HL-60 (cell line): ENCODE results near the gene GRIFIN.

Experiments used
- DNase-seq, 2 experiments: peaks; one replicate each; pipeline ENCODE4 v3.0.0-alpha.2; 2010 to 2020; ENCODE audit warnings: low read depth in 1 of 2, low spot score in 1 of 2
- H3K27ac ChIP-seq: fragments of 250-450 bp; sonication (Bioruptor Pico); replicated peaks from 2 replicates; pipeline ENCODE4 v1.5.1; 2020; ENCODE audit warnings: mild to moderate bottlenecking, moderate library complexity
- H3K27me3 ChIP-seq: fragments of 250-450 bp; sonication (Bioruptor Pico); 2 replicates; pipeline ENCODE4 v1.5.1; 2021; ENCODE audit warnings: mild to moderate bottlenecking, moderate library complexity; ENCODE audit not compliant: insufficient read depth, poor library complexity, severe bottlenecking
- H3K4me3 ChIP-seq: replicated peaks from 2 replicates; pipeline ENCODE4 v1.5.1; 2011; ENCODE audit warnings: mild to moderate bottlenecking, control low read depth, low read length; ENCODE audit not compliant: insufficient read depth
- CTCF ChIP-seq: IDR thresholded peaks from one replicate; pipeline ENCODE4 v1.5.1; 2011; ENCODE audit warnings: low read length, control low read depth, inconsistent platforms; ENCODE audit not compliant: insufficient read depth
- GABPA ChIP-seq: IDR thresholded peaks from 2 replicates; pipeline ENCODE4 v1.6.1; 2012; ENCODE audit warnings: low read depth
- POLR2AphosphoS5 ChIP-seq: IDR thresholded peaks from 2 replicates; pipeline ENCODE4 v1.6.1; 2012; ENCODE audit warnings: low read depth
- REST ChIP-seq: IDR thresholded peaks from 2 replicates; pipeline ENCODE4 v1.6.1; 2012; ENCODE audit warnings: low read depth; ENCODE audit not compliant: insufficient replicate concordance
- SPI1 ChIP-seq: IDR thresholded peaks from 2 replicates; pipeline ENCODE4 v1.6.1; 2012; ENCODE audit warnings: low read depth, mild to moderate bottlenecking, borderline replicate concordance

Gene GRIFIN

DNA sequence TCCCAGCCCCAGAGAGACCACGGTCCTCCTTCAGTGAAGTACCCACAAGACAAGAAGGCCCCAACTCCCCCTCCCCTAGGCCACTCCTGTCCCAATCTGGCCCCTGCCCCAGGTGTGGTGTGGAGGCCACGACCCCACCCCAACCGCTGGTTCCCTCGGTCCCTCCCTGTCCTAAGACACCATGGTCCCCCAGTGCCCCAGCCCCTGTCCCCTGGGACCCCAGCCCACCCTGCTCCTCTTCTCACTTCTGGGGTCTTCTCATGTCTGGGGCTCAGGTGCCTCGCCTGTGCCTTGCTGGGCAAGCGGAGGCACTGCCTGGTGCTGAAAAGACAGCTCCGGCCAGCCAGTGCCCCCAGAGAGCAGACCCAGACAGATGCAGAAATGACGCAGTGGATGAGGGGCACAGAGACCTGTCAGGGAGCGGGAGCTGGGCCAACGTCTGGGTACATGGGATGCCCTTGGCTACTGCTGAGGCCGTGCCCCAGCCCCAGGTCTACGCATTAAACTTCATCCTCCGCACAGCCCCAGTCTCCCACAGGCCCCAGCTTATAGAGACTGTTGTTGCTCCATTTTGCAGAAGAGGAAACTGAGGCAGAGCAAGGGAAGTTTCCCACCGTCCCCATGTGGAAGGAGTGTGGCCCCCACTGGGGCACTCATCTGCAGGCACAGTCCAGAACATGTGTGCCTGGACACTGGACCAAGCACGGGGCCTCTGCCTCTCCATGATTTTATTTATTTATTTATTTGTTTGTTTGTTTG lies 14.8 kb downstream of the GRIFIN start:
- TF ChIP-seq GABPA (no peak), POLR2AphosphoS5 (no peak), CTCF (no peak), REST (peak; percentile 81), SPI1 (no peak)
- Histone ChIP-seq H3K27ac (no peak overlapping the region), H3K27me3 (no peaks in the 10 kb centered on the region), H3K4me3 (no peak overlapping the region)
- no peak for DNase-seq

DNA sequence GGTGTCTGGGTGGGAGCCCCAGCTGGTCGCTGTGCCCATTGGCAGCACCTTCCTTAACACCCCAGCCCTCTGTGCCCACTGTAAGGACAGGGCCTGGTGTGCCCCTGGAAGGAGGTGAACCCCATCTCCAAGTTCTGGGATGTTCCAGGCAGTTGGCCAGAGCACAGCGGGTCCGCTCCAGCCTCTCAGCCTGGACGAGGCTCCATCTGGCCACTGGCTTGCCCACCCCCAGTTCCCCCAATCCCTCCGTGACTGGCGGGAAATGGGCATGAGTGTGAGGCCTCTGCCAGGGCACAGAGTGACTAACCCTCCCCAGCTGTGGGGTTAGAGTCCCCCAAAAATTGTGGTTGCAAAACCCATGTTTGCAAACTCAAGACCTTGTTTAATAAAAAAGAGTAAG lies 15.6 kb downstream of the GRIFIN start:
- no peak overlapping the region for H3K27ac ChIP-seq
- H3K4me3 ChIP-seq, result no peak overlapping the region
- H3K27me3 ChIP-seq, result no peaks in the 10 kb centered on the region
- DNase-seq, result no peak
- TF ChIP-seq SPI1 (no peak), GABPA (no peak), CTCF (no peak), REST (no peak), POLR2AphosphoS5 (no peak)

- H3K27me3 ChIP-seq, result no peaks in the 10 kb centered on the region
- no peak for TF ChIP-seq REST
- no peak for TF ChIP-seq CTCF
- TF ChIP-seq POLR2AphosphoS5, result no peak
- TF ChIP-seq GABPA, result no peak
- TF ChIP-seq SPI1, result no peak
- DNase-seq, result no peak
- H3K27ac ChIP-seq, result no peak overlapping the region
- H3K4me3 ChIP-seq, result no peak overlapping the region
These were observed 16.0 kb downstream of the GRIFIN start for GRCh38 chr7:2460188-2460587.
